ENCODE data around the gene FOXE1.

Gene FOXE1

DNA sequence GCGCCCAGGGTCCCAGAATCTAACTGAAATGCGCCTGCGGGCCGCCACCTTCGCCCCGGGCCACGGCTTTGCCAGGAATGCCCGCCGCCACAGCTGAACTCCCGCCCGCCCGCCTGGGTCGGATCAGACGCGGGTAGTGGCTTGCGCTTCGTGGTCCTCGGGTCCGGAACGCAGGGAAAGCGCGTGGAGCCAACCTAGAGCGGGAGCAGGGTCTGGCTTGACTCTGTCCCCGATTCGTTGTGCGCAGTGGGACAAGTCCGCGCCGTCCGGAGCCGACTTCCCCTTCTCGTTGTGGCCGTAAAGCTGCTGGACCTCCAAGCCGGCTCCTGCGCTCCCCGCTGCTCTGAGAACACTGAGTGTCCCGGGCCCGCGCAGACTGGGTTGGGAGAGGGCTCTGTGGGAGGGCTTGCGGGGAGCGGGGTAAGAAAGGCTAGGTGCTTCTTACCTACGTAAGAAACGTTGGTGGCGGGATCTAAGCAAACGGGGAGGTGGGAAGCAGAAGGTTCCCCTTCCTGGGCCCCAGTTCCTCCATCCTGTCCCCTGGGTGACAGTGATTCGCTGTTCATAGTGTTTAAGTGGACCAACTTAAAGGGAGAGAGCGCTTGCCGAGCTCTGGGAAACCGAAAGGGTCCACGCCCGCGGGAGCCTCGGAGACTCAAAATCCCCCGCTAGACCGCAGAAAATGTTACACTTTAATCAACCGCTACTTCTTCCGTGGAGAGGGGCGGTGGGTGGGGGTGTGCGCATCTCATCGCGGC is 4.4 kb upstream of the FOXE1 start:
- DNase-seq: no peak

DNA sequence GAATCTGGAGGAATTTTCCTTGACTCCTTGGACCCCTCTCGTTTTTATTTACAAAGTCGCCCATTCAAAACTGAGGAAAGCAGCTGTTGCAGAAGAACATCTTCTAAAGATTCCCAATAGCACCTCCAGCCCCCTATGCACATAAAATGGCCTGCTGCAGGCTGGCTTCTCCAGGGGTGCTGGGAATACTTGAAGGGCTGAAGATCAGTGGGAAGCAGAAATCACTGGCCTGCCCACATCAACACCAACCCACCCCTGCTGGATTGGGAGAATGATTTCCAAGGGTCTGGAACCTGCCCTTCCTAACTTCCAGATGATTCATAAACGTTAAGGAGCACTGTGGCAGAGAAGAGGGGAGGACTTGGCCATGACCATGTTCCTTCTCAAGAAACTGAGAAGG is 3.0 kb upstream of the FOXE1 start:
- no peak for DNase-seq

DNA sequence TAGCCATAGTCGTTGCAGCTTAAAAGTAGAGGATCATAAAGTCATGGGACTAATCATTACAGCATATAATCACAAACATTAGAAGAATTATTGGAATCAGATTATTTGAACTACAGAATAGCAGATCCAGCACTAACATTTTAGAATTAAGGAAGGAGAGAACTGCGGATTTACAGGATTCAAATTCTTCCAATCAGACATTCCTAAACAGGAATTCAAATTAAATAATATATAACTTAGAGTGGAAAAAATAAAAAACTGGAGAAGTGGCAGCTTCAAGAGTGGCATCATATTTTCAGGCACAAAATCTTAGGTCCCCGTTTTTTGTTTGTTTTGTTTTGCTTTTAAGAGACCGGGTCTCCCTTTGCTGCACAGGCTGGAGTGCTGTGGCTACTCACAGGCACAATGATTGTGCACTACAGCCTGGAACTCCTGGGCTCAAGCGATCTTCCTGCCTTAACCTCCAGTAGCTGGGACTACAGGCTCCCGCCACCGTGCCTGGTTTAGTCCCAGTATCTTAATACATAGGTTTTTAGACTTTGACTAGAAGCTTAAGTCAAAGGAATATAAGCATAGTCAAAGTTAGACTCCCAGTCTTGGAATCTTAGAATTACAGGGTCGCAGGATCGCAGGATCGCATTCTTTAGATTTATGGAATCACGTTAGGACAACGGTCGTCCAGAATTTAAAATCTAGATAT is 2.1 kb upstream of the FOXE1 start:
- DNase-seq: no peak

DNA sequence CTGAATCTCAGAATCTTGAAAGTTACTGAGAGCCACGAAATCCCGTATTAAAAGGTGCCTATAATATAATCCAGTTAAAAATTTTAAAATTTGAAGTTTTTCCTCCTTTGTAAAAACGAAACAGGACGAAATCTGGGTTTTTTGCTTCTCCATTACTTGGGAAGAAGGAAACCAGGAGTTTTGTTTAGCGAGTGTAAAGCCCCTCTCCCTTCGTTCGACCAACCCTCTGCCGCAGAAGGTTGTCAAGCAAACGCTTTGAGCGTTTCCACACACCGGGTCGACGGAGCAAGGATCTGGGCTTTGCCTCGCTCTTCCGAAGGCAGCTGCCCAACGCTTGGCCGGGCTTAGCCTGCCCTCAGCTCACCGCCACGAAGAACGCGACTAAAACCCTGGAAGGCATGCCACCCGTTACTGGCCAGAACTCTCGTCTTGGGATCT is 1.6 kb upstream of the FOXE1 start:
- no peak for DNase-seq

DNA sequence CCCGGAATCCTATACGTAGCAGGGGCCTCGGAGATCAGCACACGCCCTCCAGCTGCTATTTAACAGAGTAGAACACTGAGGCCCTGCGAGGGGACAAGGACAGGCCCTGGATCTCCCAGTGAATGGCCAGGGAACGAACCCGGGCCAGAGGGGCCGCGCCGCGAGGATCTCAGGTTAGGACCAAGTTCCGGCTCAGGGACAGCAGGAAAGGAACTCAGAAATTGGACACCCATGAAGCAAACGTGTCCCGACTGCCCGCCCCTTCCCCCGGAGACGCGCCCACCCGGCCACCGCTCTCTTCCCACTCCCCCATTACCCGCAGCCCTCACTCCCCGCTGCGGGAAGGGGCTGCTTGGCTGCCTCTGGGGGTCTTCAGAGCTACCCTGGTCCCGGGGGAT is 1.0 kb upstream of the FOXE1 start:
- no peak for DNase-seq

DNA sequence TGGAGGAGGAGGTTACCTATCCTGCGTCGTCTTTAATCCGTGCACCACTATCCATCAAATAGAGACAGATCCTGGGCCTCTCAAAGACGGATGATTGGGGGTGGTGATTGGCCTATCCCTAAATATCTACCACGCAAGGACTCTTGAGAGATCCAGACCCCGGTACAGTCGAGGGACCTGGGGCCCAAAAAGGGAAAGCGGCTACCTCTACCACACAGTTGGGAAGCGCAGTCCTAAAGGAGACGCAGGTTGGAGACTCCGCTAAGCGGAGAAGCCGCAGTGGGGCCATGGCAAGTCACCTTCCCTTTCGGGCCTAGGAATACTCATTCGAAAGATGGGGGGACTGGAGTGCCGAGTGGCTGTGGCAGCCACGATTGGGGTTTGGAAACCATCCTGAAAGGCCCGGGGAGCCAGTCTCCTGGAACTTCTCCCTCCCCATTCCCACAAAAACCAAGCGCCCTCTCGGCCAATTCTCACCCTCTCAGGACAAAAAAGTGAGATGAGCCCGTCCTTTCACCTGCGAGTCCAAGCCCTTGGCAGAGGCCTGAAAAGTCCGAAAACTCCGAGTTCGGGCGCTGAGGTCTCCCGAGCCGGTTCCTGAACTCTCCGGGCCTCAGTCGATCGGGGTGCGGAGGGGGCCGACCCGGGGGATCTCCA is 499 bp upstream of the FOXE1 start:
- no peak for DNase-seq

DNA sequence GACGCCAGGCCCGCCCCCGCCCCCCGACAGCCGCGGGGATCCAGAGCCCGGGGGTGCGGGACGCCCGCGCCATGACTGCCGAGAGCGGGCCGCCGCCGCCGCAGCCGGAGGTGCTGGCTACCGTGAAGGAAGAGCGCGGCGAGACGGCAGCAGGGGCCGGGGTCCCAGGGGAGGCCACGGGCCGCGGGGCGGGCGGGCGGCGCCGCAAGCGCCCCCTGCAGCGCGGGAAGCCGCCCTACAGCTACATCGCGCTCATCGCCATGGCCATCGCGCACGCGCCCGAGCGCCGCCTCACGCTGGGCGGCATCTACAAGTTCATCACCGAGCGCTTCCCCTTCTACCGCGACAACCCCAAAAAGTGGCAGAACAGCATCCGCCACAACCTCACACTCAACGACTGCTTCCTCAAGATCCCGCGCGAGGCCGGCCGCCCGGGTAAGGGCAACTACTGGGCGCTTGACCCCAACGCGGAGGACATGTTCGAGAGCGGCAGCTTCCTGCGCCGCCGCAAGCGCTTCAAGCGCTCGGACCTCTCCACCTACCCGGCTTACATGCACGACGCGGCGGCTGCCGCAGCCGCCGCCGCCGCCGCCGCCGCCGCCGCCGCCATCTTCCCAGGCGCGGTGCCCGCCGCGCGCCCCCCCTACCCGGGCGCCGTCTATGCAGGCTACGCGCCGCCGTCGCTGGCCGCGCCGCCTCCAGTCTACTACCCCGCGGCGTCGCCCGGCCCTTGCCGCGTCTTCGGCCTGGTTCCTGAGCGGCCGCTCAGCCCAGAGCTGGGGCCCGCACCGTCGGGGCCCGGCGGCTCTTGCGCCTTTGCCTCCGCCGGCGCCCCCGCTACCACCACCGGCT is 1.0 kb downstream of the FOXE1 start:
- peak; percentile 43 for DNase-seq

DNA sequence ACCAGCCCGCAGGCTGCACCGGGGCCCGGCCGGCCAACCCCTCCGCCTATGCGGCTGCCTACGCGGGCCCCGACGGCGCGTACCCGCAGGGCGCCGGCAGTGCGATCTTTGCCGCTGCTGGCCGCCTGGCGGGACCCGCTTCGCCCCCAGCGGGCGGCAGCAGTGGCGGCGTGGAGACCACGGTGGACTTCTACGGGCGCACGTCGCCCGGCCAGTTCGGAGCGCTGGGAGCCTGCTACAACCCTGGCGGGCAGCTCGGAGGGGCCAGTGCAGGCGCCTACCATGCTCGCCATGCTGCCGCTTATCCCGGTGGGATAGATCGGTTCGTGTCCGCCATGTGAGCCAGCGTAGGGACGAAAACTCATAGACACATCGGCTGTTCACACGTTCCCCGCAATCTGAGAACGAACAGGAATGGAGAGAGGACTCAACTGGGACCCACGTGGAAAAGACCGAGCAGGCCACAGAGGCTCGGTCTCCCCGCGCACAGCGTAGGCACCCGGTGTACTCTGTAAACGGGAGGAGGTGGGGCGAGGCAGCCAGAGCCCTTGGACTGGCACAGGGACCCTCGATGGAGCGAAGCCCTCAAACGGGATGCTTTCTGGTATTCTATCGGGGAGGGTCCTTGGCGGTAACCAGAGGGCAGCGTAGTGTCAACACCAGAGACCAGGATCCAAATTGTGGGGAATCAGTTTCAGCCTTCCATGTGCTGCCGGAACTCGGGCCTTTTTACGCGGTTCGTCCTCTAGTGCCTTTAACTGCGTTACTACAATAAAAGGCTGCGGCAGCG is 1.9 kb downstream of the FOXE1 start:
- DNase-seq: no peak

DNA sequence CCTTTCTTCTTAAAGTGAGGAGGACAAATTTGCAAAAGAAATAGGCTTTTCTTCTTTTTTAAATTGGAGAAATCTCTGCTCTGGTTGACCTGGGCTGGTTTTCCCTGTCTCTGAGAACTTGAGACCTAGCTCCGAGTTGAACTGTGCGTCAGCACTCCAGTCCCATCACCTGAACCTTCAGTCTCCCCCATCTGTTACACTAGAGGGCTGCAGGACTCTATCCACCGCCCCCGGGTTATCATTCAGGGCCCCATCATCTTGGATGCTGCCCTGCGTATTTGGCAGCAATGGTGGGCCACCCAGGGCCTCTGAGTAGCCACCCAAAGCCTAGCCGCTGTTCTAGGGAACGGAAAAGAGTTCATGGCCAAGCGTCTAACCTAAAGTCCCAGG is 2.5 kb downstream of the FOXE1 start:
- DNase-seq: no peak

DNA sequence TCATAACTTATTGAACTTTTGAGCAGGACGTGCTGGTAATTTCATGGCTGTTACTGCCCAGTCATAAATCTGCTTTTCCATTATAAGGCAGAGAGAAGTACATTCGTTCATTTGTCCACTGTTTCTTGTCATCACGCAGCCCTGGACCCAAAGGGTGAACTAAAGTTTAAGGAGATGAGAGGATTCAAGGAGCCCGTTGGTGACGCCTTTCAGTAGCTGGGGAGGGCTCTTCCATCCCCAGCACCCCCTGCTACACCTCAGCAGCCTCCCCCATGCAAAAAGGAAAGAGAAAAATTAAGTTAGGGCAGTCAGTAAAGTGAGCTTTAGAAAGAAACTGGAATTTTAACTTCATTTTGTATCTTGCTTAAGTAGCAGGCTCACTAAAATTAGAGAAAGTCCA is 2.9 kb downstream of the FOXE1 start:
- DNase-seq: no peak

DNA sequence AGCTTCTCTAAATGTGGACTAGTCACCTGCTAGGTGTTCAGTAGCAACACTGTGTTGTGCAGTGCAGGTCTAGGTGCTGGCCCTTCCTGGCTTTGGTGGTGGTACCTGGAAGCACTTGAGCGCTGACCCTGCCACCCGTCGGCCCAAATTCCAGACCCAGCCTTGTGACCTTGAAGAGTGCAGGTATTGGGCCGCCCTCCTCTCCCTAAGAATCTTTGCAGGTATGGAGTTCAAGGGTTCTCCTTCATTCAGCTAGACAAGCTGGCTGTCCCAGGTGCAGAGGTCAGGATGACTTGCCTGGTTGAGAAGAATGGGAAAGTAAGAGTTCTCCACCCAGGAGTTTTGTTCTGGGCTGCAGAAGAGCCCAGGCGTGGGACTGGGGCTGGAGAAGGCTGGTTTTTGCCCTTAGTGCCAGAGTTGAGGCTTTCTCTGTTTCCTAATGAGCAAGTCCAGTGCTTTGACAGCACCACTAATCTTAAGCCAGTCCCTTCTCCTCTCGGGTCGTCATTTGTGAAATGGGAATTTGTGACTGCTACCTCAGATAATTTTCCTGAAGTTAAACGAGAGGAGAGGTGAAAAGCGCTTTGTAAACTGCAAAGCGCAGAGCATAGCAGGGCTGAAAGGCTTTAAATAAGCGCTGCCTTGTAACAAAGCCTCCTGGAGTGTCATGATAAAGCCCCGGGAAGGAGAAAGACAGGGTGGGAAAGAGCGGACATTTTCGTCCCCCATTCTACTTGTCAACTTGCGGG is 4.0 kb downstream of the FOXE1 start:
- DNase-seq: no peak

DNA sequence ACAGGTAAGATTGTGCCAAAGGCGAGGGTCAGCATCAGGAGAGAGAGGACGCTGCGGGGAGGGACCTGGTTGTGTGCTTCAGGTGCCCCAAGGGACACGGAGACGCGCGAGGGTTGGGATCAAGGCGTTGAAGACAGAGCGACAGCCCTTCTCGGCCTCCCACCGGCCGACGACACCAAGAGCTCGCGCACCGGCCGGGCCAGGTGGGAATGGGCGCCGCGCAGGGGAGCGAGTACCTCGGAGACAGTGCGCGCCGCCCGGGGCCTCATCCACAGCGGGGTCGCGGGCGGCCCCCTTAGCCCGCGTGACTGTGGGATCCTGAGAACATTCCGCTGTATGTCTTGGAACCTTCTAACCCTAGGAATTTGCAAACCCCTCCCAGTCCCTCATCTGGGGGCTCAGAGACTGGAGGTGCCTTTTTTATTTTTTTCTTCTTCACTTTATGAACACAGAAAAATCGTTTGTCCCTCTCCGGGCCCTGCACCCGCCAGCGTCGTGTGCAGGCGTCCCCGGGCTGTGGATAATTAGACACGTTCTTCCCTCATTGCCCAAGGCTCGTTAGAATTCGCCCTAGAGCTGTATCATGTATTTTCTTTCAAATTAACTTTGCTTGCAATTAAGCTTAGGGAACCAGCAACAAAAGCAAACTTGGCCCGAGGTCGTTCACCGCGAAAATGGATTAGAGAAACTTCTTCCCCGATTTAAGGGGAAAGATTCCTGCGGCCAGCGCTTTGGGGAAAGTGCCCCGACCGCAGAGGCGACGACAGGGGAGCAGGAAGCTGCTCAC is 4.8 kb downstream of the FOXE1 start:
- no peak for DNase-seq

DNA sequence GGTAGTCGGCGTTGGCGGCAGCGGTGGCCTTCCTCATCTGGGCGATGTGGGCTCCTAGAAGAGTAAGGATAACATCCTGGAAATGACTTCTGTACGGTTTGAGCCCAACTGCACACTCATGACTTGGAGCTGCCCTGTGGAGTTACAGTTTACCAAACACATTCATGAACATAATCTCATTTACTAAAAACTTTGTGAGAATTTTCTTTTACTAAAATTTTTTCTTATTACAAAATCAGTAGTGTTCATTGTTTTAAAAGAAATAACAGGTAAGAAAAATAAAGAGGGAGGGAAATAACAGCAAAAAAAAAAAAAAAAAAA is 5.3 kb downstream of the FOXE1 start:
- DNase-seq: no peak

DNA sequence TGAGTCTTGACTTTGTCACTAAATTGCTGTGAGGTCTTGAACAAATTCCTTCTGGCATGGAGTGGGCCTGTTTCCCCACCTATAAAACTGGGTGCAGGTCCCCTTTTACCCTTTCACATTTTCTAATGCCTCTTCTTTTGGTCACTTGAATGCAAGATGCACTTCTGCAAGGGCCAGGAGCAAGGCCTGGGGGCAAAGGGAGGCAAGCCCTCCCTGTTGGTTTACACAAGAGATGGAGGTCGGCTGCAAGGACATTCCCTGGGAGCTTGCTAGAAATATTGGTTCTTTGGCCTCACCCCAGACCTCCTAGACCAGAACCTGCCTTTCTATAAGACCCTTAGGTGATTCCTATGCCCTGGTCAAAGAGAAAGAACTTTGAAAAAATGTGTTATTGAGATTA is 5.8 kb downstream of the FOXE1 start:
- no peak for DNase-seq

DNA sequence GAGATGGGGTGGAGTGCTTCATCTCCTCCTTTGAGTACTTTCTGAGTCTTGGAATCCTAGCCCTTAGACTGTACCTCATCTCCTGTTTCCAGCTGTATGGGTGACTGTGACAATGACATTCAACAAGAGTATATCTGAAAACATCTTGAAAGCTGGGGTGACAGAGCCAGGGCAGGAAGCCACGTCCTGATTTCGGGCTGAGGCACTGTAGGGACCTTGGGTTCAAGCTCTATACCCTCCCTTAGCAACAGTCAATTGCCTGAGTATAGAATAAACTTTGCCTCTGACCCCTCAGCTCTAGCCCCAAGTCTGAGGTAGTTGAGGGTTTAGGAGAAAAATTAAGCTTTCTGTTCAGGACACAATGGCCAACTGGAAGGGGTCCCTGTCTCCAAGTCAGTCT is 6.3 kb downstream of the FOXE1 start:
- no peak for DNase-seq

DNA sequence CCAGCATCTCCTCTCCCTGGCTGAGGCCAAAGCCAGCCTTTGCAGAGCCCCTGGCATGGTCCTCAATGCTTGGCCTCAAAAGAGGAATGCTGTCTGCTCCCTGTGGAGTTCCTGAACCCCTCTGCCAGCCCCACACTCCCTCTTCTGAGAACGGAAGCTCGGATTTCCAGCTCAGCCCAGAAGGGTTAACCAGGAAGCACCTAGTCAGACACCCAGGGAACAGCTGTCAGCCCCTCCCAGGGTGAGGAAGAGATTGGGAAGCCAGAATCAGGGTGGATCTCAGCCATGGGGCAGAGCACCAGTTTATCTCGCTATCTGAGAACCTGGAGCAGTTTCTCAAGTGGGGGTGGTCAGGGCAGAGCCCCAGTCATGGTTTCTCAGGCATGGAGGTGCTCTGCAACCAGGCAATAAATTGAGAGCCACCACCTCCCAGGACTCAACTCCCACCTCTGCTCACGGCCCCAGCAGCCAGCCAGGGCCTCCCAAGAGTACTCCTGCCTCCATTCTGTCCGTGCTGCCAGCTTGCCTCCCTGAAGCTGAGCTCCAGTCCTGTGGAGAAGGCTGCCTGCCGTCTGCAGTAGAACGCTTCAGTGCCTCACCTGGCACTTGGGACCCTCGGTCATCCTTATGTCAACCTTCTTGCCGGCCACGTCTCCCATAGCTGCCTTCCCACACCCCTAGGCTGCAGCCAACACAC is 7.6 kb downstream of the FOXE1 start:
- no peak for DNase-seq

DNA sequence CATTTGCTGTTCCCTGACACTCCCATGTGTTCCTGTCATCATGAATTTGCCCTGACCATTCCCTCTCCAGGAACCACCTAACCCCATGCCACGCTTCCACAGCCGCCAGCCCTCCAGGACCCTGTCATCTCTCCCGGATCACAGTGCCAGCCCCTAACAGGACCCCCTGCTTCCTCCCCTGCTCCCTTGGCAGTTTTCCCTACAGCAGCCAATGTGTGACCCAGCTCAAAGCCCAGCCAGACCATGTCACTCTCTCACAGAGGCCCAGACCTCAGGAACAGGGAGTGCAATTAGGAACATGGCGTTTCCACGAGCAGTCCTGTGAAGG is 8.1 kb downstream of the FOXE1 start:
- no peak for DNase-seq

DNA sequence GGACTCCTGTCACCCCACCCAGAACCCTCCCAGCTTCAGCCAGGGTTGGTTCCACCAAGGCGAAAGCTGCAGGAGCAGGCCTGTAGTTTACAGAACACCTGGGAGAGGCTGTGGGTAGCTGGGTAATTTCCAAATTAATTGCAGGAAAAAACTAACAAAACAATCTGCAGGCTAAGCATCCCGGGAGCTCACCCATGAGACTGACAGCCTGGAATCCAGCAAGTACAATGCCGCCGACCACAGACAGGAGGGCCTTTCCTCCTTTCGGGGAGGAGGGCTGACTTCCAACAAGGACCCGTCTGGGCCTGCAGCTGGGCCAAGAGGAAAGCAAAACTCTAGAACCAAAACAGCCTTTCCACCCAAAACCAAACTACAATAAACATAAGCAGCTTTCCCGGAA is 10.3 kb downstream of the FOXE1 start:
- no peak for DNase-seq

DNA sequence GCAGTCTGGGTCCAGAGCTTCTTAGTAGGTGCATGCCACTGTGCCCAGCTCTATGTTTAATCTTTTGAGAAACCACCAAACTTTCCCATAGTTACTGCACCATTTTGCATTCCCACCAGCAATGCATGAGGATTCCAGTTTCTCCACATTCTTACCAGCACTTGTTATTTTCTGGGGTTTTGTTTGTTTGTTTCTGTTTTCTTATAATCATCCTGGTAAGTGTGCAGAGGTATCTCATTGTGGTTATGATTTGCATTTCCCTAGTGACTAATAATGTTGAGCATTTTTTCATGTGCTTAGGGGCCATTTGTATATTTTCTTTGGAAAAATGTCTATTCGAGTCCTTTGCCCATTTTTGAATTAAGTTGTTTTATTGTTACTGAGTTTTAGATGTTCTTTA is 11.4 kb downstream of the FOXE1 start:
- no peak for DNase-seq

DNA sequence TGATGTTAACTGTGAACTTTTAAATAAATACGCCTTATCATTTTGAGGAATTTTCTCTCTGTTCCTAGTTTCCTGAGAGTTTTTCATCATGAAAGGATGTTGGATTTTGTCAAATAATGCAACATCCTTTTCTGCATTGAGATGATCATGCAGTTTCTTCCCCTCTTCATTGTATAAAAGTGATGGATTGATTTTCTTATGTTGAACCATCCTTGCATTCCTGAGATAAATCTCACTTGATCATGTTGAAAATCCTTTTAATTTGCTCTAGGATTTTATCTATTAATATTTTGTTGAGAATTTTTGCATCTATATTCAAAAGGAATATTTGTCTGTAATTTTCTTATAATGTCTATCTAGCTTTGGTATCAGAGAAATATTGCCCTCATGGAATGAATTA is 13.3 kb downstream of the FOXE1 start:
- no peak for DNase-seq

DNA sequence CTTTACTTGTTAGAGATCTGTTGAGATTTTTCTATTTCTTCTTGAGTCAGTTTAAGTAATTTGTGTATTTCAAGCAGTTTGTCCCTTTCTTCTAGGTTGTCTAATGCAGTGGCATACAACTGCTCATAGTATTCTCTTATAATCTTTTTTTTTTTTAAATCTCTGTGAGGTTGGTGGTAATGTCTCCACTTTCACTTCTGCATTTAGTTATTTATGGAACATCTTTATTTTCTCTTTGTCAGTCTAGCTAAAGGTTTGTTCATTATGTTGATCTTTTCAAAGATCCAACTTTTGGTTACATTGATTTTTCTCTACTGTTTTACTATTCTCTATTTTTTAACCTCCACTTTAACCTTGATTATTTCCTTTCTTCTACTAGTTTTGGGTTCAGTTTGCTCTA is 13.8 kb downstream of the FOXE1 start:
- no peak for DNase-seq
